RWPE1 (cell line): ENCODE measurements around the gene TBCEL.
"Not testable (repeated sequence)": the region's sequence is repeated elsewhere in the genome, so short reads cannot be mapped to it uniquely, and the experiment has no call there.

Experiments
- CTCF ChIA-PET: fragments of 350-600 bp; sonication (Branson Sonifier 250); formaldehyde crosslinking; extraction: SDS; loops from one replicate; lab custom pipeline; 2021; lab: Yijun Ruan, JAX
- POLR2A ChIA-PET: fragments of 400-600 bp; formaldehyde crosslinking; extraction: SDS; loops from one replicate; lab custom pipeline; 2020; ENCODE audit warnings: antibody characterized with exemption; ENCODE audit not compliant: low non-redundant PET; lab: Yijun Ruan, JAX
- DNase-seq: peaks from one replicate; pipeline ENCODE4 v3.0.0; 2012; ENCODE audit warnings: low spot score
- H3K27ac ChIP-seq: fragments of 450-650 bp; 2 replicates; pipeline ENCODE4 v1.5.1; 2017
- CTCF ChIP-seq: fragments of 450-650 bp; conservative IDR thresholded peaks from 2 replicates; pipeline ENCODE4 v1.5.1; 2017; ENCODE audit warnings: low read depth, mild to moderate bottlenecking

The TBCEL gene

DNA sequence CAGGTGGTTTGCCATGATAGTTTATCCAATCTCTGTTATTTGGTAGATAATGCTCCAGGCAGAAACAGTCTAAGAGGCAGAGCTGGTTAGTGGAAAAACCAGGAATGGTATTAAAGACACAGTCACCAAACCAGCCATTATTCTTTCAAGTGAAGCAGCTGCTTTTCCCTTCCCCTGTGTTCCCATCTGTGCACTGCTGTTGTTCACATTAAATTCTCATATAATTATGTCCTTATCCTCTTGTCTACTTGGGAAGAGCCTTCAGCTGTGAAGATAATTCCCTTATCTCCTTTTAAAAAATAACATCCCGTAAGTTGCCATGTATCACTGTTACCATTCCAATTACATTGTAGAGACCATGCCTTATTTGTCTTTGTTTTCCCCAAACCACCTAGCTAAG lies 5.2 kb upstream of the TBCEL start:
- H3K27ac ChIP-seq, result no peak overlapping the region
- TF ChIP-seq CTCF, result no peak
- DNase-seq, result no peak
- ChIA-PET CTCF (no interaction called here), POLR2A (no interaction called here)

- POLR2A ChIA-PET, H3K27ac ChIP-seq, CTCF ChIA-PET, DNase-seq: not testable (repeated sequence)
These were observed 2.2 kb upstream of the TBCEL start for GRCh38 chr11:121021718-121022117.

DNA sequence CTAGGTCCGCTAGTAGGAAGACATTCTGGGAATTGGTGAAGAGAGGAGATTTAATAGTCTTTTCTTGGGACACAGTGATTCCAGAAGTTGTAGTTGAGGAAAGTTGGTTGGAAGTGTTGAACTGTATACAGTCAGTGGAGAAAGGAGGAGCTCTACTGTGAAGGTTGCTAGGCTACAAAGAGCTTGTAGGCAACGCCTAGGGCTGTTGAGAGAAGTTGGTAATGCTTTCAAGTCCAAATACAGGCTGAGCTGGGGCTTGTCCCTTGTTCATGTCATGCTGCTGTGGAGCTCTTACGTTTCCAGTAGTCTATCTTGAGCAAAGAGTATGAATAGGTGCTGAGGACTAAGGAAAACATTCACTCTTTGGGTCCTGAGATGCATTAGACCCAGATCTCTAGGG lies 1.1 kb downstream of the TBCEL start:
- peak; percentile 26 for DNase-seq
- peak overlapping the region; percentile 69 for H3K27ac ChIP-seq
- CTCF ChIA-PET, result no interaction called here

DNA sequence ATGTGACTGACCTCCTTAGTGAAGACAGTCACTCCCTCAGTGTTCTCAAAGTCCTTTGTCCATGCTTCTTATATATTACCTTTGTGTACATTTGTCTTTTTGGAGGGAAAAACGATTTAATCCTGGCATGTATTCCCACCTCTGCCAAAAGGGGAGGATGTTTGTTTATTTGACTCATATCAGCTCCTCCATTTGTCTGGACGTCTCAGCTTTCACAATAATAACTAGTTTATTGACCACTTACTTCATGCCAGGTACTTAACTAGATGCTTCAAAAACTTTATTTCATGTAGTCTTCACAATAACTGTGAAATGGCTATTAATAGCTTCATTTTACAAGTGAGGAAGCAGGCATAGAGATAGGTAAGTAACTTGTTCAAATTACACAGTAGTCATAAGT lies 5.3 kb downstream of the TBCEL start:
- CTCF ChIA-PET, result interaction anchor here (0.7 kb wide), 1 partner anchor 95 kb away, joined by 3 read pairs; no protein-coding TSS in a partner anchor

More for the DNA sequence above, 1.1 kb downstream of the TBCEL start:
- POLR2A ChIA-PET, result no interaction called here
- no peak for TF ChIP-seq CTCF

GRCh38 chr11:121029813-121030445 lies 6.0 kb downstream of the TBCEL start:
- POLR2A ChIA-PET, result no interaction called here

More for the DNA sequence above, 5.3 kb downstream of the TBCEL start:
- H3K27ac ChIP-seq, result no peak overlapping the region
- DNase-seq, result no peak
- no peak for TF ChIP-seq CTCF
- POLR2A ChIA-PET, result no interaction called here

DNA sequence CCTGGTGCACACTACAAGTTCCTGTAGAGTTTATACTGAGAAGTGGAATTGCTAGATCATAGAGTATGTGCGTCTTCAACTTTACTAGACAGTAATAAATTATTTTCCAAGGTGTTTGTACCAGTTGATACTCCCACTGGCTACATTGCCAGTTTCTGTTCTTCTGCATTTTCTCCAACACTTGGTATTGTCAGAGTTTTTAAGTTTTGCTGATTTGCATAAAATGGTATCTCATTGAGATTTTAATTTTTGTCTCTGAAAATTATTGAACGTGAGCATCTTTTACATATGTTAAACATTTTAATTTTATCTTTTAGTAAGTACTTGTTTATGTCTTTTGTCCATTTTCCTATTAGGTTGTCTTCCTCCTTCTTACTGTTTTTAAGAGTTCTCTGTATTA lies 7.3 kb downstream of the TBCEL start:
- ChIA-PET CTCF (no interaction called here), POLR2A (no interaction called here)
- DNase-seq, result no peak
- H3K27ac ChIP-seq, result no peak overlapping the region
- no peak for TF ChIP-seq CTCF

More at GRCh38 chr11:121029813-121030445, 6.0 kb downstream of the TBCEL start:
- no peak for TF ChIP-seq CTCF
- no peak overlapping the region for H3K27ac ChIP-seq
- CTCF ChIA-PET, result interaction anchor here (0.7 kb wide), 1 partner anchor 95 kb away, joined by 3 read pairs; no protein-coding TSS in a partner anchor
- no peak for DNase-seq

DNA sequence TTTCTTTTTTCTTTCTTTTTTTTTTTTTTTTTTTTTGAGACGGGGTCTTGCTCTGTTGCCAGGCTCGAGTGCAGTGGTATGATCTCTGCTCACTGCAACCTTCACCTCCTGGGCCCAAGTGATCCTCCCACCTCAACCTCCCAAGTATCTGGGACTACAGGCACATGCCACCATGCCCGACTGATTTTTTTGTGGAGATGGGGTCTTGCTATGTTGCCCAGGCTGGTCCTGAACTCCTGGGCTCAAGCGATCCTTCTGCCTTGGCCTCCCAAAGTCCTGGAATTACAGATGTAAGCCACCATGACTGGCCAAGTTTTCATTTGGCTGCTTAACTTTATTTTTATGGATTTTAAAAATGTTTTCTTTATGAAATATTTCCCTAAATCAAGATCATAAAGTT lies 7.7 kb downstream of the TBCEL start:
- not testable (repeated sequence) for H3K27ac ChIP-seq, DNase-seq
- POLR2A ChIA-PET, result interaction anchor here (0.5 kb wide), 1 partner anchor 55 kb away, joined by 3 read pairs; no protein-coding TSS in a partner anchor
- CTCF ChIA-PET, result interaction anchor here (0.6 kb wide), 1 partner anchor 1338 kb away, joined by 3 read pairs; no protein-coding TSS in a partner anchor
